Cardiac fibroblast (primary cell): Measurements from ENCODE around the gene ABCA3.

ENCODE experiments used
- DNase-seq, 2 donors: peaks; one replicate each; pipeline versions ENCODE4 v3.0.0 to v3.0.0-alpha.2; 2010; ENCODE audit warnings: low read depth in 2 of 2
- H3K4me3 ChIP-seq, 2 donors: replicated peaks in 1 of 2; 1 replicate in 1 of 2; 2 replicates in 1 of 2; pipeline ENCODE4 v1.5.1; 2011; ENCODE audit warnings: low read depth in 2 of 2, low read length in 2 of 2, mild to moderate bottlenecking in 2 of 2, moderate library complexity in 1 of 2
- TF ChIP-seq, protein P1 (sequence below): IDR thresholded peaks from one replicate; pipeline ENCODE4 v1.5.1; 2011; ENCODE audit warnings: low read depth, mild to moderate bottlenecking, low read length, inconsistent platforms

The ABCA3 gene

DNA sequence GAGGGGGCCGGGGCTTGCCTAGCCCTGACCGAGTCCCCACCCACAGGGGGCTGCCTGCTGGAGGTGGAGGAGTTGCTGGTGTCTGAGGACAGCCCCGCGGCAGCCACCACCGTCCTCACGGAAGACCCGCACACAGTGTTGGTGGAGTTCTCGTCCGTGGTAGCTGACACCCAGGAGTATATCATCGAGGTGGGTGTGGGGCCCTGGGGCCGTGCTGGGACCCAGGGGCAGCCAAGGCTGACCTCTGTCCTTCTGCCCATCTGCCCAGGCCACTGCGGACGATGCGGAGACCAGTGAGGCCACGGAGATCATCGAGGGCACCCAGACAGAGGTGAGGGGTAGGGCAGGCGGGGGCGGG lies 105.7 kb downstream of the ABCA3 start:
- TF ChIP-seq, protein P1, sequence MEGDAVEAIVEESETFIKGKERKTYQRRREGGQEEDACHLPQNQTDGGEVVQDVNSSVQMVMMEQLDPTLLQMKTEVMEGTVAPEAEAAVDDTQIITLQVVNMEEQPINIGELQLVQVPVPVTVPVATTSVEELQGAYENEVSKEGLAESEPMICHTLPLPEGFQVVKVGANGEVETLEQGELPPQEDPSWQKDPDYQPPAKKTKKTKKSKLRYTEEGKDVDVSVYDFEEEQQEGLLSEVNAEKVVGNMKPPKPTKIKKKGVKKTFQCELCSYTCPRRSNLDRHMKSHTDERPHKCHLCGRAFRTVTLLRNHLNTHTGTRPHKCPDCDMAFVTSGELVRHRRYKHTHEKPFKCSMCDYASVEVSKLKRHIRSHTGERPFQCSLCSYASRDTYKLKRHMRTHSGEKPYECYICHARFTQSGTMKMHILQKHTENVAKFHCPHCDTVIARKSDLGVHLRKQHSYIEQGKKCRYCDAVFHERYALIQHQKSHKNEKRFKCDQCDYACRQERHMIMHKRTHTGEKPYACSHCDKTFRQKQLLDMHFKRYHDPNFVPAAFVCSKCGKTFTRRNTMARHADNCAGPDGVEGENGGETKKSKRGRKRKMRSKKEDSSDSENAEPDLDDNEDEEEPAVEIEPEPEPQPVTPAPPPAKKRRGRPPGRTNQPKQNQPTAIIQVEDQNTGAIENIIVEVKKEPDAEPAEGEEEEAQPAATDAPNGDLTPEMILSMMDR, result no peak
- H3K4me3 ChIP-seq, result no peak overlapping the region
- no peak for DNase-seq

DNA sequence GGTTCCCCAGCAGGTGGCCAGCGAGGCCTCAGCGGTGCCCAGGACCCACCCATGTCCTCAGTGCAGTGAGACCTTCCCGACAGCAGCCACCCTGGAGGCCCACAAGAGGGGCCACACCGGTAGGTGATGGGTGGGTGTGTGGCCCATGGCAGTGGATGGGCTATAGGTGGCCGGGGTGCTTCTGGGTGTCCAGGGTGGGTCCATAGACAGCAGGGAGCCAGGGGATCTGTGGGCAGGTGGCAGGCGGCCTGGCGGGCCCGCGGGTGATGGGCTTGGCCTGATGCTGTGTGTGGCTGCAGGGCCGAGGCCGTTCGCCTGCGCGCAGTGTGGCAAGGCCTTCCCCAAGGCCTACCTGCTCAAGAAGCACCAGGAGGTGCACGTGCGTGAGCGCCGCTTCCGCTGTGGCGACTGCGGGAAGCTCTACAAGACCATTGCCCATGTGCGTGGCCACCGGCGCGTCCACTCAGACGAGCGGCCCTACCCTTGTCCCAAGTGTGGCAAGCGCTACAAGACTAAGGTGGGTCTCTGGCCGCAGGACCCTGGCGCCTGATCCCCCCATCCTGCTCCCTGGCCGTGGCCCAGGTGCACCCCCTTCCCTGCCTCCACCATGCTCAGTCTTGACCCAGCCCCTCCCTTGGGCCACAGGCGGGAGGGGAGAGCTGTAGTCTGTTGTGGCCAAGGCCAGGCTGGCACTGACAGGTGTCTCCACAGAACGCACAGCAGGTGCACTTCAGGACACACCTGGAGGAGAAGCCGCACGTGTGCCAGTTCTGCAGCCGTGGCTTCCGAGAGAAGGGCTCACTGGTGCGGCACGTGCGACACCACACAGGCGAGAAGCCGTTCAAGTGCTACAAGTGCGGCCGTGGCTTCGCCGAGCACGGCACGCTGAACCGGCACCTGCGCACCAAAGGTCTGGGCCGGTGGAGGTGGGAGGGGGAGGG lies 106.4 kb downstream of the ABCA3 start:
- TF ChIP-seq, protein P1, result no peak
- H3K4me3 ChIP-seq, result no peak overlapping the region
- DNase-seq, result no peak

DNA sequence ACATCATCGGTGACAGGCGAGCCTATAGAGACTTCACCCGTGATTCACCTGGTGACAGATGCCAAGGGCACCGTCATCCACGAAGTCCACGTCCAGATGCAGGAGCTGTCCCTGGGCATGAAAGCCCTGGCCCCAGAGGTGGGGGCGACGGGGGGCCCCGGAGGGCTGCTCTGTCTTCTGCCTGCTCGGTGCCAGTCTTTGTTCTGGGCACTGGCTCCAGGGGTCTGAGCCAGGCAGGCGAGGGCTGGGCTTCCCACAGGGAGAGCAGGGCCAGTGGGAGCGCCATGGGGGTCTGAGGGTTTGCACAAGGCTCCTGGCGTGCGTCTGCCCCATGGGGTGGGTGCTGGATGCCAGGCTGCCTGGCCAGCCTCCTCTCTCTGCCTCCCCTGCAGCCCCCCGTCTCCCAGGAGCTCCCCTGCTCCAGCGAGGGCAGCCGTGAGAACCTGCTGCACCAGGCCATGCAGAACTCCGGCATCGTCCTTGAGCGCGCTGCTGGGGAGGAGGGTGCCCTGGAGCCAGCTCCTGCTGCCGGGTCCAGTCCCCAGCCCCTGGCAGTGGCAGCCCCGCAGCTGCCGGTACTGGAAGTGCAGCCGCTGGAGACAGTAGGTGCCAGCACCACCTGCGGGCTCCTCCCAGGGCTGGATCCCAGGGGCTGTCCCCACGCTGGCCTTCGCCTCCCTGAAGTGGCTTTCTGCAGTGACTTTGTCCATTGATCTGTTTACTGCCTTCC lies 107.3 kb downstream of the ABCA3 start:
- no peak for DNase-seq
- TF ChIP-seq, protein P1, result no peak
- no peak overlapping the region for H3K4me3 ChIP-seq

DNA sequence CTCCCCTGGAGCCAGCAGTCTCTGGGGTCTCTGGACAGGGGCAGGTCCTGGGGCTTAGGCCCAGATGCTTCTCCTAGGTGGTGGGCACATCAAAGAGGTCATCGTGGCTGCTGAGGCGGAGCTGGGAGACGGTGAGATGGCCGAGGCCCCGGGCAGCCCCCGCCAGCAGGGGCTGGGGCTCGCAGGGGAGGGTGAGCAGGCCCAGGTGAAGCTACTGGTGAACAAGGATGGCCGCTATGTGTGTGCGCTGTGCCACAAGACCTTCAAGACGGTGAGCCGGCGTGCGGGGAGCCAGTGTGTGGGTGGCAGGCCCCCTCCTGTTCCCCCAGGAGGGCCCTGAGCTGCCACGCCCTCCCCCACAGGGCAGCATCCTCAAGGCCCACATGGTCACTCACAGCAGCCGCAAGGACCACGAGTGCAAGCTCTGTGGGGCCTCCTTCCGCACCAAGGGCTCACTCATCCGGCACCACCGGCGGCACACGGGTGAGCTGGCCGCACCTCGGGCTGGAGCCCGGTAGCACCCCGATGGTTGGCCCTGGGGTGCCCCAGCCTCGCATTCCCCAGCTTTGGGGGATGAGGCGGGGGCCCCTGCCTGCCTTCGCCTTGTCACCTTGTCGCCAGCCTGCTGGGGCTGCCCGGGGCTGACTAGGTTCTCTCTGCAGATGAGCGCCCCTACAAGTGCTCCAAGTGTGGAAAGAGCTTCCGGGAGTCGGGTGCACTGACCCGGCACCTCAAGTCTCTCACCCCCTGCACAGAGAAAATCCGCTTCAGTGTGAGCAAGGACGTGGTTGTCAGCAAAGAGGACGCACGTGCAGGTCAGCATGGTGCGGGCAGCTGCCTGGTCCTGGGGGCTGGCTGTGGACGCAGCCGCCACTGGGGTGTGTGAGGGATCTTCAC lies 108.2 kb downstream of the ABCA3 start:
- no peak overlapping the region for H3K4me3 ChIP-seq
- DNase-seq, result no peak
- TF ChIP-seq, protein P1, result no peak

DNA sequence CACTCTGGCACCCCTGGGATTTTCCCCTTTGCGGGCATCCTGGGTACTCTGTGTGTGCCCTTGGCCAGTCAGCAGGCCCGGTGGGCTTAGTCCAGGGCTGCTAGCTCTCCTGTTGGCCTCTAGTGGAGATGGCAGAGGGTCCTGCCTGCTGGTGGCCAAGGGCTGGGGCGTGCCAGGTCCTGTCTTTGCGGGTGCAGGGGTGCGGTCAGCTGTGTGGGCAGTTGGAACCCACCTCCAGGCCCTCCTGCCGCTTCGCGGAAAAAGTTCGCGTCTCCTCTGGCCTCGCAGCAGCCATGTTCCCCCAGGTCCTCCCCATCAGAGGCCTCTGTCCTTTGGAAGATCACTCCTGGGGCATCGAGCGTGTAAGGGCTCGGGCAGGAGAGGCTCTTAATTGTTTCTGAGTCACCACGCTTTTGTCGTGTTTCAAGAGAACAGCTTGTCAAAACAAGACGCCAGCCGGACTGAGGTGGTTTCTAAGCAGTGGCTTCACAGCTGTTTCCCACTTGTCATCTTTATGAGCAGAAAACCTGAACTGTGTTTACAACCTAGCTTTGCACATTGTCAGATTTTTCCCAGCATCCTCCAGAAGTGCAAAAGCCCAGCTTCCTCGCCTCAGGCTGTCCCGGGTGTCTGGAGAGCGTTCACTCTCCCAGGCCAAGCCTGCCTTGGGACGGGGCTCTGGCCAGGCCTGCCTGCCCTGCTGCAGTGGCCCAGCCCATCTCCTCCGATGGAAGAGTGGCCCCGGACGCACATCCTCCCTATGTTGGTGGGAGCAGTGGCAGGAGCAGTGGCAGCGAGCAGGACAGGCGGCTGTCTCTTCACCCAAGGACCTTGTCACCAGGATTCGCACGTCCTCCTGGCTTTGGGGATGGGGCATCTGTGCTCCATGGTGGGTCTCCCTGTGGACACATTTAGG lies 109.3 kb downstream of the ABCA3 start:
- TF ChIP-seq, protein P1, result no peak
- DNase-seq, result no peak
- H3K4me3 ChIP-seq, result no peak overlapping the region
